8988T (cell line): Measurements from ENCODE around the gene ARHGAP19.

Source experiments
- DNase-seq: peaks from one replicate; pipeline ENCODE4 v3.0.0; 2011

The ARHGAP19 gene

GRCh38 chr10:97188261-97188711 lies 104.2 kb downstream of the ARHGAP19 start:
- no peak for DNase-seq

- DNase-seq = no peak
Measured at GRCh38 chr10:97186911-97187310, 105.5 kb downstream of the ARHGAP19 start.

DNA sequence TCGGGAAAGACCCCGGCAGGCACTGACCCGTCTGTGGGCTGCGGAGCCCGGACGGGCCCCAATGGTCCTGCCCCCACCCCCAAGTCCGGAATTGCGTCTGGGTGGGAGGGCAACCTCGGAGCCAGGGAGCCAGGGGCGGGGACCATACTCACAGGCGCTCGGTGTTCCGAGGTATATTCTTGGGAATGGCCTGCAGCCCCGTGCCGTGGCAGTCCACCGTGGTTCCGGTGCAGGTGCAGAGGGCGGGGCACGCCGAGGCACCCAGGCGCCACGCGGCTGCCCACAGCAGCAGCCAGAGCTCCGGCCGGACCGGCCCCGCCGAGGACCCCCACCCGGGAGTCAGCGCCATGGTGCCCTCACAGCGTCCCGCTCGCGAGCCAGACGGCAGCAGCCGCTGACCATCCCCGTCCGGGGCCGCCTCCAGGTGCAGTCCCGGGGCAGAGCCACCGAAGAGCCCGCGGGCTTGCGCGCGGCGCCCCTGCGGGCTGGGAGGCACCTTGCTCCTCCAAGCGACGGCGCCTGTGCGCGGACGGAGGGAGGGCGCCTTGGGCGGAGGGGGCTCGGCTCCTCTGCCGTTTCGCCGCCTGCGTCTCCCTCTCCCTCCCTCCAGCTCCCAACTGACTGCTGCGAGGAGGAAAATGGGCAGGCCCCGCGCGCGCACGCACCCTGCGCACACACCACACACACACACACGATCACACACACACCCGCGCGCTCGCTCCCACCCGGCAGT lies 106.9 kb downstream of the ARHGAP19 start, which contains the start of gene SLIT1:
Gene SLIT1 (minus strand): TSS at position 634 of the 733 bp plus-strand sequence. CDS start 285 bp downstream, at position 349.
- no peak for DNase-seq

GRCh38 chr10:97184971-97185325 lies 107.5 kb downstream of the ARHGAP19 start:
- no peak for DNase-seq

- no peak for DNase-seq
Measured at GRCh38 chr10:97183314-97183713, 109.1 kb downstream of the ARHGAP19 start.

- DNase-seq = no peak
Measured at GRCh38 chr10:97182288-97182990, 110.0 kb downstream of the ARHGAP19 start.

DNA sequence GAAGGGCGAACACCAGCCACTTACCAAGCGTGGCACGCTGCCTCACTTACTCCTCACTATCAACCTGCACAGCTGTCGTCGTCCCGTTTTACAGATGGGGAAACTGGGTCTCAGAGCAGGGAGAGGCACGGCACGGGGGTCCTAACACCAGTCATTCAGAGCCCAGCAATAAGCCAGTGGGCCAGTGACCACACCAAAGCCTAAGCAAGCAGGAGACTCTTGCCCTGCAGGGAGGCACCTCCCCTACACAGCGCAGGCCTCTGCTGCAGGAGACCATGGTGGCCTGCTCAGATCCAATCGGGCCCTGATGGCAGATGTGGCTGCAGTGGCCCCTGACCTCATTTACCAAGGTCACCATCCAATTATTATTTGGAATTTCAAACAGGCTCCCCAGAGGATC lies 111.5 kb downstream of the ARHGAP19 start:
- no peak for DNase-seq

DNA sequence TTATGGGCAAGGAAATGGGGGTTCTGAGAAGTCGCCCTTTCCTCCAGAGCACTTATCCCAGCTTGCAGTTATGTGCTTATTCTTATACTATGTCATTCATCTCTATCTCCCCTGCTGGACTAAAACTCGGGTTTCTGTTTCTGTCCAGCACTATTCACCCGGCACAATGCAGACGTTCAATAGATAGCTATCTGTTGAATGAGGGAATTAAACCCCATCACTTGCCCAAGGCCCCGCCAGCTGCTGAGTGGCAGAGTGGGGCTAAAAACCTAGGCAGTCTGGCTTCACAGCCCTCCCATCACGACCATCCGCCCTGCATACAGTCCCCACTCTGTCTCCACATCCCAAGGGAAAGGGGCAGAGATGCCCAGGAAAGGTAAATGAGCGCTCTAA lies 112.1 kb downstream of the ARHGAP19 start:
- no peak for DNase-seq

GRCh38 chr10:97179731-97180362 lies 112.6 kb downstream of the ARHGAP19 start:
- no peak for DNase-seq

- DNase-seq = no peak
Measured at GRCh38 chr10:97179311-97179710, 113.1 kb downstream of the ARHGAP19 start.

DNA sequence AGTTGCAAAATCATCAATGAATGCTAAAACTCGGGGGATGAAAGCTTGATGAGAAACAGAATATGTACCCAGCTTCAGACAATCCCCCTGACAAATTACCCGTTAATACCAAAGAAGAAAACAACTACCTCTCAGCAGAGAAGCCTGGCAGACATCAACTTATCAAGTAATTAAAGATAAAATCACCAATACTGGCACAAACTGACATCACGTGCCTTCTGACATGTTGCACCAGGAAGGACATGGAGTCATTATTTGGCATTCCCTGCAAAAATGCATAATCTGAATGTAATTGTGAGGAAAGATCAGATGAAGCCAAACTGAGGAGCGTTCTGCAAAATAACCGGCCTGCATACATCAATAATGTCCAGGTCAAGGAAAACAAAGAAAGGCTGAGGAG lies 114.4 kb downstream of the ARHGAP19 start:
- no peak for DNase-seq

DNA sequence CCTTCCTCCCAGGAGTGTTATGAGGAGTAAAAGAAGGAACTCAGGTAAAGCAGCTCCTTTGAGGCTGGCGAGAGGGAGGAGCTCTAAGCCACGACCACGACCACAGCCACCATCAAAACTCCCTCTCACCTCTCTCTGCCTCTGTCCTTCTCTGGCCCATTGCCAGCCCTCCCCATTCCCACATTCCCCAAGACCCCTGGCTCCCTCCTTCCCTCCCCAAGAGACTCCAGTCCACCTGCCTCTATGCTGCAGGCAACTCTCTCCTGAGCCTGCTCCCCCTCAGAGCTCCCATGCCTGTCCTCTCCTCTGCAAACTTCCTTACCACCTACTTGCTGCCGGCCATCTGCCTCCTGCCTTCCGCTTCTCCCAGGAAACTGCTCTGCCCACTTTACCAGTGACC lies 116.2 kb downstream of the ARHGAP19 start:
- no peak for DNase-seq

DNA sequence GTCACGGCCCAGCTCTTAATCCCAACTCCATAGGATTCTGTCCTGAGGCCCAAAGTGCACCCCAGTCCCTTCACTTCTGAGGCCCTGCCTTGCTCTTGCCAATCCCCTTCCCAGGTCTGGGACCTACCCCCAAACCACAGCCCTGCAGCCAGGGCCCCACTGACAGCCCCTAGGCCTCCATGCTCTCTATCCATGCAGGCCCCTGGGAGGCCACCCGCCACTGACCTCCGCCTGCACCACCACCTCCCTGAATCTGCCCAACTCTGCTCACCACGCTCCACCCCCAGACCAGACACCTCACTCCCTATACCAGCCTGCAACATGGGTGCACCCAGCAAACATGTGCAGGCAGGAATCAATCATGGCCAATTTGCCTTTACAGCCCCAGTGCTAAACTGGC lies 116.9 kb downstream of the ARHGAP19 start:
- no peak for DNase-seq

GRCh38 chr10:97174941-97175340 lies 117.5 kb downstream of the ARHGAP19 start:
- DNase-seq = no peak

DNA sequence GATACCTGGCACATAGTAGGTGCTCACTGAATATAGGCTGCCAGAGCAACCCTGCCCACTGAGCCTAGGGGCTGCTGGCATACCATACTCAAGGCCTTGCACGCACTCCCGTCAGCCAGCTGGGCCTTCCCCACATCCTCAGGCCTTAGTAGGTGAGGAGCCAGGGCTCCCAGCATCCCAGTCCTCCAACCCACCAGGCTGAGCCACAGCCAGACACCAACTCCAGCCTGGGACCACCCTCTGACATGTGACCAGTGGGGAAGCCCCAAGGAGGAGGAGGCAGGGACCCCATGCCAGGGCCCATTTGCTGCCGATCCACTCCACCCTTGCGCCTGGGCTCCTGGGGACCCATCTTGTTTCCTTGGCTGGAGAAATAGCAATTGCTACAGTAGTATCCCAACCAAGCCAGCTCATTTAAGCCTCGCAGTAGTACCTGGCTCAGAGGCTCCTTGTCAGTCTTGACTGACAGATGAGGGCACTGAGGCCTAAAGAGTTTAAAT lies 118.1 kb downstream of the ARHGAP19 start:
- no peak for DNase-seq

- DNase-seq = no peak
Measured at GRCh38 chr10:97173036-97173435, 119.4 kb downstream of the ARHGAP19 start.
